Activated CD8-positive, alpha-beta memory T cell treated with anti-CD3 and anti-CD28 coated beads, Interleukin-2, amount 50 U/mL, for 4 hours (primary cell): ENCODE results near the gene ADAM19.

Source experiments
- DNase-seq: peaks from one replicate; pipeline ENCODE4 v3.0.0-alpha.2; 2020

ADAM19 gene

DNA sequence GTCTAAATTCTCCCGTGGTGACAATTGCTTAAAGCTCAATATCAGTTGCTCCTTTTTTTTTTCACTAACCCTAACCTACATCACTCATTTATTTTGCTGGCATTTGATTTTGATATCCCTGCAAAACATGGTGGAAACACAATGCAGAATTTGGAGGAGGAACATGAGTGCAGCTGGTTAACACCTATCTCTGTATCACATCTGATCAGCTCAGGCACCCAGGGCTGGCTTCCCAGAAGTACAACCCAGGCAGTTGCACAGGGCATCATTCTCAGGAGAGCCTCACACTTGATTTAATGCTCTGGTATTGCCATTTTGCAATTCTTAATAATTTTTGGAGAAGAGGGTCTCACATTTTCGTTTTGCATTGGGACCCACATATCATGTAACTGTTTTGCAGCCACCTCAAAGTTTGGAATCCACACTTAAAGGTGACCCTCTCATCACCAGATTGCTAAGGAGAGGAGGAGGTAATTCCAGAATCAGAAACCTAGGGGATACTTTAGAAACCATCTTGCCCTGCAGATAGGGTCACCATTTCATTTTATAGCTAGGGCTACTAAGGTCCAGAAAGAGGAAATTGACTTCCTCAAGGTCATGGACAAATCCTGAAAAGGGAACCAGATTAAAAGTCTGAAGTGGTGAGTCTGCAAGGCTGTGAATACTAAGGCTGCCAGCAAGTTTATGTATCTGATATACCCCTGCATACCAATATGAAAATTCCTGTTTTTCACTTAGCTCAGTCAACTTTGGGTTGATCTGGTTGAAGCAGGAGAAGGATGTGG is 19.3 kb upstream of the ADAM19 start:
- DNase-seq: no peak

DNA sequence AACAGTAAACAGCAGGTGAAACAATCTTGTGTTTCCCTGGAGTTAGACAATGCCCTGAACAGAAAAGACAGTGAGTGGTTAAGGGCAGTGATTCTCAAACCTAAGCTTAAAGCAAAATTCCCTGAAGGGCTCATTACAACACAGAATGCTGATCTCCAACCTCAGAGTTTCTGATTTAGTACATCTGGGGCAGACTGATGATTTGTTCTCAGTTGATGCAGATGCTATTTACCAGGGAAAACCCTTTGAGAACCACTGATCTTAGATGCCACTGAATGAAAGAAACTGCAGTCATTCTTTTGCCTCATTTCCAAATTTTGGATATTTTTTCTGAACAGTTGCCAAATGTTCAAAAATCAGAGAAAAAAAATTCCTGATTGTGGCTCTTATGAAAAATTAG is 18.7 kb upstream of the ADAM19 start:
- no peak for DNase-seq

- no peak for DNase-seq
Observed at GRCh38 chr5:157593052-157593757, 17.6 kb upstream of the ADAM19 start.

- no peak for DNase-seq
Observed at GRCh38 chr5:157592594-157592993, 17.0 kb upstream of the ADAM19 start.

DNA sequence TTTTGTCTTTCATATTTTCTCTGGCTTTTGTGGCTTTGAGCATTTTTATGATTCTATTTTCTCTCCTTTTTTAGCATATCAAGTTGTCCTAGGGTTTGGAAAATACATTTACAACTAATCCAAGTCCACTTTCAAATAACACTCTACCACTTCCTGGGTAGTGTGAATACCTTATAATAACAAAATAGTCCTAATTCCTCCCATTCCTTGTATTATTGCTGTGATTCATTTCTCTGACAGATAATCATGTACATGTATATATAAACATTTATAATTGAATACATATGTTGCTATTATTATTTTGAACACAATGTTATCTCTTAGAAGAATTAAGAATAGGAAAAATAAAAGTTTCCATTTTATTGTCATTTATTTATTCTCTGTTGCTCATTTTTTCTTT is 14.9 kb upstream of the ADAM19 start:
- DNase-seq: no peak

- no peak for DNase-seq
Observed at GRCh38 chr5:157584628-157585027, 9.1 kb upstream of the ADAM19 start.

DNA sequence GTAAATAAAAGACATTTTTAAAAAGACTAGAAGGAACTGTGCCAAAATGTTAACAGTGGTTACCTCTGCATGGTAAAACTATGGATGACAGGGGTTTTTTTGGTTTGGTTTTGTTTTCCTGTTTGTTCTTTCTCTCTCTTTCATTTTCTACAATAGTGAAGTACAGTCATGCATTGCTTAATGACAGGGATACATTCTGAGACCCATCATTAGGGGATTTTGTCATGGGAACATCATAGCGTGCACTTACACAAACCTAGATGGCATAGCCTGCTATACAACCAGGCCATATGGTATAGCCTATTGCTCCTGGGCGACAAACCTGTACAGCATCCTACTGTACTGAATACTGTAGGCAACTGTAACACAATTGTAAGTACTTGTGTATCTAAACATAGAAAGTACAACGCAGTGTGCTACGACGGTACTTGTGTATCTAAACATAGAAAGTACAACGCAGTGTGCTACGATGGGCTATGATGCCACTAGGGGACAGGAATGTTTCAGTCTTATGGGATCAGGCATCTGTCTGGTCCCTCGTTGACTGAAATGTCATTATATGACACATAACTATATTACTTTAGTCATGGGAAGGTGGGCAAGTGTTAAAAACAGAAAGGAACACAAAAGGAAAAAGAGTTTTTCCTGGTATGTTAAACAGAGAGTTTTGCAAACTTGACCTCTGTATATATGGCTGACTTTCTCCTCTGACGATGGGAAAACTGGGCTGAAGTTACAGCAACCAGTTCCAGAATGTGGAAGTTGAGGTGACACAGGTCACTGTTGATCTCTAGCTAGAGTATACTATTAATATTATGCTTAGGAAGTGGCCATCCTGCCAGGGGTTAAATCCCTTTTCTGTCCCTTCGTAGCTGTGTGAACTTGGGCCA is 7.4 kb upstream of the ADAM19 start:
- DNase-seq: no peak

DNA sequence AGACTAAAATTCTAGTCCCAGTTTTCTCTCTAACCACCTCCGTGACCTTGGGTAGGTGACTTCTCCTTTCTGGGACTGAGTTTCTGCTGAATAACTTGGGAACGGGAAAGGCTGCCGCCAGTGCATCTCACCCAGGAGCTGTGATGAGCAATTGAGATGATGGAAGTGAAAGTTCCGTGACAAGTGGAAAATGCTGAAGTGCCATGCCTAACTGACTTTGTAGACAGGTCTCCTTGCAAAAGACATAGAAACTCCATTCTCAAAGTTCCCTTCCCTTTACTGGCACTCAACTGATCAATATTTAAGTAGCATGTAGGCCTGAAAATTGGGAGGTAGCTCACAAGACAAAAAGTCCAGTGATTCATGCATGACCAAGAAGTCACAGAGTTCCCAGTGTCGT is 6.3 kb upstream of the ADAM19 start:
- no peak for DNase-seq

GRCh38 chr5:157578079-157578780 is 2.7 kb upstream of the ADAM19 start:
- DNase-seq: no peak

GRCh38 chr5:157576678-157577077 is 1.1 kb upstream of the ADAM19 start:
- no peak for DNase-seq

GRCh38 chr5:157574456-157575380 is 857 bp downstream of the ADAM19 start:
- DNase-seq: peak; percentile 19

GRCh38 chr5:157571357-157571827 is 4.2 kb downstream of the ADAM19 start:
- no peak for DNase-seq

DNA sequence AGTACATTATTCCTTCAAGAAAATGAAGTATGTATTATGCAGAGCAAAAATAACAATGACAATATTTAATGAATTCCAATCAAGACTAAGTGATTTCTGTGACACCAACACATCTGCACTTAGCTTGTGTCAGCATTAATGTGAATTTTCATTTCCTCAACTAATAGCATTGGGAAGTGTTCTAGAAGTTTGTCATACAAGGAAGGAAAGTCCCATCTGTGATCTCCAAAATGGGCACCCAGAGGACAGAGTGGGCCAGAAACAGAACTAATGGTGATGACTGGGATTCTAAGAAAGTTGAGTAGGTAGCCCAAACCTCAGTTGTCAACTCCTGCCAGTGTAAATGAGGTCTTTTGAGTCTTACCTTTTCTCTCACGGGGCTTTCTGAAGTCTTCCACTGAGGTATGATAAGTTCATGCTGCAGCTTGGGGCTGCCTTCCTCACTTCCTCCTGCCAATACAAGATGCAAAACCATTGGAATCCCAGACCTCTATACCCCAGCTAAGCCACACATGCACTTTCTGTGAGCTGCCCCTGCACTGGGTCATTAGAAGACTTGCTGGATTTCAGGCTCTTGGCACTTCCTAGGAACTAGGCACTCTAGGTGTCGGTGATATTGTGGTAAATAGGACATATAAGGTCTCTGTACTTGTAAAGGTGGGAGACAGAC is 4.9 kb downstream of the ADAM19 start:
- DNase-seq: no peak

DNA sequence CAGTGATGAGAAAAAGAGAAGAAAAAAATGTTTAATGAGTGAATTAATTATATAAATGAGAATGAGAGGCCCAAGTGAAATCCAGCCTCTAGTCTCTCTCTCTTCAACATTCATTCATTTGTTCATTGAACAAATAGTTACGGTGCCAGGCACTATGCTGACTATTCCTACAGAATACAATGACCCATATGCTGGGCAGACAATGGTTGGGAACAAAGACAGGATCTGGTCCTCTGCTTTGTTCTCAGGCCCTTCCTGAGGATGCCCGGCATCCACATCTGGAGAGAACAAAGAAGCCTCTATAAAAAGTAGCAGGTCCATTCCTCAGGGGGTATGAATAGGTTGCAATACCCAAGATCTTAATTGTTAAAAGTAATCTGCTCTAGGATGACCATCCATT is 6.9 kb downstream of the ADAM19 start:
- no peak for DNase-seq

DNA sequence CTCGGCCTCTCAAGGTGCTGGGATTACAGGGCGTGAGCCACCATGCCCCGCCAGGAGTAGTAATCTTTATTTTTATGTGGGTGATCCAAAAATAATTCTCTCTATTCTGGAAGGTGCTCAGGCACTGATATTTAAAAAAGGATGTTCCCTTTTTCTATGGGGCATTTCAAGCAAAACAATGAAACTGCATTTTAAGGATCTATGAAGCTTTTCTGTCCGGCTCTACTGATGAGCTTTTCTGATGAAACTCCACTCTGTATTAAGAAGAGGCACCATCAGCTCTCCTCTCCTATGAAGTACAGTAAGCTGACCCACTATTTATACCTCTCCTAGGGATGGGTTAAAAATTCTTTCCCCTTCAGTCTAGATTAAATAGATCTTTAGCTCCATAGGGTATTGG is 7.4 kb downstream of the ADAM19 start:
- no peak for DNase-seq

GRCh38 chr5:157566902-157567489 is 8.6 kb downstream of the ADAM19 start:
- DNase-seq: no peak

DNA sequence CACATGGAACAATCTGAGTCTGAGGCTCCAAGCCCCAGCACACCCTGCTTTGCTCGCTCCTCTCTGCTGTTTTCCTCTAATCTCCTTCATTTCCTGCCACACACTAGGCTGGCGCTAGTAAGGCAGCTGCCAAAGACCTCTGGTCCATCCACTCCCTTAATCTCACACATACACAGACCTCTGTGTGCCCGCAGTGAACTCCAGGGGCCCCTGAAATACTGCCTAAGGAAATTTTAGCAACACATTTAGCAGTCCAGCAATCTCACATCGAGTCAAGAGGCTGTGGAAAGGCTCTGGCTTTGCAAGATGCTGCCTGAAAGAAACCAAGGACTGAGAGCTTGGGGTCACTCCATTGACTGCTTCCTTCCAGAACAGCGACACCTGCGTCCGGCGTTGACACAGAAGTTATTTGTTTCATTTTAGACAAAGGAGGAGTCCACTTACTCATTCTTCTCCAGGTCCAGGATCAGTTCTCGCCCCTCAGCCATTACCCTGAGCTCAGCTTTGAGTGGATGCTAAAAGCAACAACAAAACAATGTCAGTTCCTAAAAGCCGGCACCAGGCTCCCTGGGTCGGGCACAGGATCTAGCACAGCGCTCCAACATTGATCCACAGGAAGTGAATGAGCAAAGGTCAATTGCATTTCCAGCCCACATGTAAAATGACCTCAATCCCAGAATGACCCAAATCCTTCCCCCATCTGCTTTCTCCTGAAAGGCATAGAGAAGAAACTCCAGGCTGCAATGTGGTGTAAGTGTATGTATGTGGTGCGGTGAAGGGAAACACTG is 11.5 kb downstream of the ADAM19 start:
- no peak for DNase-seq

GRCh38 chr5:157563373-157563928 is 12.1 kb downstream of the ADAM19 start:
- DNase-seq: no peak

- DNase-seq: no peak
Observed at GRCh38 chr5:157562111-157562581, 13.4 kb downstream of the ADAM19 start.
